C4-2B (cell line): ENCODE measurements around the gene LANCL2.

Source experiments
- H3K27ac ChIP-seq: fragments of 450-650 bp; 2 replicates; pipeline ENCODE4 v1.5.1; 2017
- ZFX ChIP-seq: fragments of 450-650 bp; IDR thresholded peaks from 2 replicates; pipeline ENCODE4 v1.6.1; 2017
- TF ChIP-seq, protein P1 (sequence below): fragments of 450-650 bp; conservative IDR thresholded peaks from 2 replicates; pipeline ENCODE4 v1.5.1; 2017; ENCODE audit warnings: mild to moderate bottlenecking

Gene LANCL2

DNA sequence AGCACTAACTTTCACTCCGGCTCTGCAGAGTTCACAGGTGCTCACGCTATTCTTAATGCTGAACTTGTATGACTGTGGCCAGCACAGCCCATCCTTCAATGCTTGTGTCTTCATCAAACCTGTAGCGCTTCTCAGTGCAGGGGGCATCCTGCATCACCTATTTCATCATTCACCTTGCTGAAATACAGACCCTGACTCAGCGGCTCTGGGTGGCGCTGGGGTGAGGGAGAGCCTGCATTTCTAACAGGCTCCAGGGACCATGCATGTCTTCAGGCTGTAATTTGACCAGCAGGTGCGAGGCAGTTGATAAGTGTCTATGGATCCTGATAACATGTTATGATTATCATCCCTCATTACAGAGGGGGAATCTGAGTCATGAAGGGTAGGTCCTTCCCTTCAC is 117.9 kb downstream of the LANCL2 start:
- TF ChIP-seq ZFX: no peak
- TF ChIP-seq, protein P1, sequence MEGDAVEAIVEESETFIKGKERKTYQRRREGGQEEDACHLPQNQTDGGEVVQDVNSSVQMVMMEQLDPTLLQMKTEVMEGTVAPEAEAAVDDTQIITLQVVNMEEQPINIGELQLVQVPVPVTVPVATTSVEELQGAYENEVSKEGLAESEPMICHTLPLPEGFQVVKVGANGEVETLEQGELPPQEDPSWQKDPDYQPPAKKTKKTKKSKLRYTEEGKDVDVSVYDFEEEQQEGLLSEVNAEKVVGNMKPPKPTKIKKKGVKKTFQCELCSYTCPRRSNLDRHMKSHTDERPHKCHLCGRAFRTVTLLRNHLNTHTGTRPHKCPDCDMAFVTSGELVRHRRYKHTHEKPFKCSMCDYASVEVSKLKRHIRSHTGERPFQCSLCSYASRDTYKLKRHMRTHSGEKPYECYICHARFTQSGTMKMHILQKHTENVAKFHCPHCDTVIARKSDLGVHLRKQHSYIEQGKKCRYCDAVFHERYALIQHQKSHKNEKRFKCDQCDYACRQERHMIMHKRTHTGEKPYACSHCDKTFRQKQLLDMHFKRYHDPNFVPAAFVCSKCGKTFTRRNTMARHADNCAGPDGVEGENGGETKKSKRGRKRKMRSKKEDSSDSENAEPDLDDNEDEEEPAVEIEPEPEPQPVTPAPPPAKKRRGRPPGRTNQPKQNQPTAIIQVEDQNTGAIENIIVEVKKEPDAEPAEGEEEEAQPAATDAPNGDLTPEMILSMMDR: no peak
- H3K27ac ChIP-seq: no peak overlapping the region
